Activated CD8-positive, alpha-beta T cell treated with anti-CD3 and anti-CD28 coated beads for 36 hours (primary cell): ENCODE data around the gene GPA33. TPM values are rescaled to one million over a fixed set of nuclear protein-coding genes. Genes with fewer than 3 reads are reported as not detected.

Source experiments
- ATAC-seq: fragments of 200-7000 bp; cut with Tn5 transposase; one replicate; pipeline ENCODE4 v1.10.0; 2021; ENCODE audit warnings: mild to moderate bottlenecking, moderate library complexity
- CTCF ChIA-PET: fragments of 350-600 bp; sonication (Branson Sonifier 250); formaldehyde crosslinking; loops from one replicate; lab custom pipeline; 2021; ENCODE audit warnings: antibody characterized with exemption; lab: Charles Lee
- POLR2A ChIA-PET: fragments of 350-600 bp; sonication (Branson Sonifier 250); formaldehyde crosslinking; loops from one replicate; lab custom pipeline; 2021; ENCODE audit warnings: antibody characterized with exemption; lab: Charles Lee
- DNase-seq: peaks from one replicate; pipeline ENCODE4 v3.0.0-alpha.2; 2020
- H3K27ac Mint-ChIP-seq: one replicate; pipeline ENCODE4 v1.8.0; 2021; ENCODE audit warnings: mild to moderate bottlenecking, mixed read lengths
- H3K27me3 Mint-ChIP-seq: one replicate; pipeline ENCODE4 v1.8.0; 2021; ENCODE audit warnings: mixed read lengths
- H3K36me3 Mint-ChIP-seq: one replicate; pipeline ENCODE4 v1.8.0; 2021; ENCODE audit warnings: low read depth, mixed read lengths
- H3K4me1 Mint-ChIP-seq: one replicate; pipeline ENCODE4 v1.8.0; 2021; ENCODE audit warnings: low read depth, mixed read lengths
- H3K4me3 Mint-ChIP-seq: one replicate; pipeline ENCODE4 v1.8.0; 2021; ENCODE audit warnings: mild to moderate bottlenecking, moderate library complexity, mixed read lengths
- H3K9me3 Mint-ChIP-seq: one replicate; pipeline ENCODE4 v1.8.0; 2021; ENCODE audit warnings: mixed read lengths
- CTCF ChIP-seq: fragments of 200-600 bp; IDR thresholded peaks from one replicate; pipeline ENCODE4 v1.8.0; 2022; ENCODE audit warnings: antibody characterized with exemption, mild to moderate bottlenecking
- intact Hi-C: fragments of 100-400 bp; cut with micrococcal nuclease; formaldehyde crosslinking; loops from one replicate; pipeline ENCODE4 v1.10.0; 2022
- total RNA-seq, 2 experiments: library from RNA; stranded (reverse); gene quantifications; one replicate each; pipeline ENCODE4 v1.2.3, GENCODE V29; 2021

The GPA33 gene
- total RNA-seq, 2 experiments from 2014 or later: 0.25 TPM; not detected in 1

GRCh38 chr1:167102906-167103573, 12.9 kb upstream of the GPA33 start:
- no peak for DNase-seq
- Mint-ChIP-seq H3K9me3 (no peaks in the 10 kb centered on the region), H3K36me3 (no peaks in the 10 kb centered on the region), H3K4me1 (peaks cover 28% of the 10 kb centered on the region), H3K4me3 (no peak overlapping the region), H3K27me3 (peaks cover 1% of the 10 kb centered on the region), H3K27ac (no peak overlapping the region)
- intact Hi-C loops: no loop called here
- ChIA-PET CTCF (interaction anchor here (1.1 to 1.2 kb wide), 2 partner anchors 21 to 43 kb away, joined by 5 read pairs; no protein-coding TSS in a partner anchor), POLR2A (interaction anchor here (1.5 kb wide), 1 partner anchor 21 kb away, joined by 3 read pairs; no protein-coding TSS in a partner anchor)
- no peak for ATAC-seq
- TF ChIP-seq CTCF: no peak

GRCh38 chr1:167101754-167102153, 11.6 kb upstream of the GPA33 start:
- no peak for DNase-seq
- peaks cover 1% of the 10 kb centered on the region for H3K27me3 Mint-ChIP-seq
- H3K4me1 Mint-ChIP-seq: peaks cover 28% of the 10 kb centered on the region
- H3K9me3 Mint-ChIP-seq: peaks cover 1% of the 10 kb centered on the region
- intact Hi-C loops: no loop called here
- TF ChIP-seq CTCF: no peak
- no peaks in the 10 kb centered on the region for H3K36me3 Mint-ChIP-seq
- ChIA-PET CTCF (interaction anchor here (1.2 kb wide), 1 partner anchor 22 kb away, joined by 5 read pairs; no protein-coding TSS in a partner anchor), POLR2A (no interaction called here)
- H3K4me3 Mint-ChIP-seq: no peak overlapping the region
- H3K27ac Mint-ChIP-seq: no peak overlapping the region
- ATAC-seq: no peak

DNA sequence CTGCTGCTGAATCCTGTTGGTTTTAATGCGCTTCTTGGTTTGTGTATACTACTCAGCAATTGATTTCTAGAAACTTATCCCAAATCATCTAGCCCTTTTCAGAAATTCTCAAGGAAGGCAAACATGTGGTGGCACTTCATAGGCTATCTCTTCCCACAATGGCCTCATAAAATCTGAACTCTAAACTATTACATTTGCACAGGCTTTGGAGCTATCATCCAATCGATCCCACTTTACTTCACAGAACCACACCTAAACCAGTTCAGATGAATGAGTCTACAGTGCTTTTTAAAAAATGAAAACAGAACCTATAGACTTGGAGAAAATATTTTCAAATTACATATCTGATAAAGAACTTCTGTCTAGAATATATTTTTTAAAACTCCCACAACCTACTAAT, 10.6 kb upstream of the GPA33 start:
- H3K27ac Mint-ChIP-seq: no peak overlapping the region
- intact Hi-C loops: no loop called here
- no peak overlapping the region for H3K4me3 Mint-ChIP-seq

GRCh38 chr1:167099851-167100250, 9.7 kb upstream of the GPA33 start:
- ChIA-PET CTCF (no interaction called here), POLR2A (no interaction called here)
- TF ChIP-seq CTCF: no peak
- Mint-ChIP-seq H3K27me3 (peaks cover 1% of the 10 kb centered on the region), H3K27ac (no peak overlapping the region), H3K9me3 (peaks cover 1% of the 10 kb centered on the region), H3K4me3 (no peak overlapping the region), H3K36me3 (no peaks in the 10 kb centered on the region), H3K4me1 (peaks cover 25% of the 10 kb centered on the region)
- intact Hi-C loops: no loop called here
- no peak for ATAC-seq
- DNase-seq: no peak

More for the DNA sequence above, 10.6 kb upstream of the GPA33 start:
- ATAC-seq (no peak), DNase-seq (no peak)
- POLR2A ChIA-PET: no interaction called here
- no peak for TF ChIP-seq CTCF
- H3K36me3 Mint-ChIP-seq: no peaks in the 10 kb centered on the region
- H3K27me3 Mint-ChIP-seq: peaks cover 1% of the 10 kb centered on the region
- peaks cover 1% of the 10 kb centered on the region for H3K9me3 Mint-ChIP-seq
- H3K4me1 Mint-ChIP-seq: peaks cover 27% of the 10 kb centered on the region
- CTCF ChIA-PET: no interaction called here

DNA sequence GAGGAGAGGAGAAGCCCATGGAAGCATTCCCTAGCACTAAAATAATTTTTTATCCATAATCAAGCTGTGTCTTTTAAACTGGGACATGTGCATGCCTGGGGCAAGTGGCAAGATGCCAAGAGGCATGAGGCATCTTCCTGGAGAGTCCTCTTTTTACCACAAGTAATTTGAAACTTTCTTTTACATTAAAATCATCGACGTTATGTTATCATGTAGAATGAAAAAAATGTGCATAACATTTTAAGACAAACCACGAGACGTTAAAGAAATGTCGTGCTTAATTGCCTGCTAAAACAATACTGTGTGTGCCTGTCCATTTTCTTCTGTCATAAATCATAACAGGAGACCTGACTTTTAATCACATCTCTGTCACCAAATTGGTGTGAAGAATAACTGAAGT, 5.2 kb upstream of the GPA33 start:
- H3K4me3 Mint-ChIP-seq: no peak overlapping the region
- H3K9me3 Mint-ChIP-seq: peaks cover 1% of the 10 kb centered on the region
- ChIA-PET CTCF (no interaction called here), POLR2A (no interaction called here)
- H3K27me3 Mint-ChIP-seq: peaks cover 1% of the 10 kb centered on the region
- no peak for TF ChIP-seq CTCF
- H3K27ac Mint-ChIP-seq: no peak overlapping the region
- no peaks in the 10 kb centered on the region for H3K36me3 Mint-ChIP-seq
- peaks cover 18% of the 10 kb centered on the region for H3K4me1 Mint-ChIP-seq
- ATAC-seq (no peak), DNase-seq (peak; percentile 14)
- intact Hi-C loops: no loop called here
